GM15510 (cell line): ENCODE measurements around the gene ELL2.

ENCODE experiments used
- POLR2A ChIP-seq: IDR thresholded peaks from 3 replicates; pipeline ENCODE4 v1.6.1; 2011; ENCODE audit warnings: borderline replicate concordance; ENCODE audit not compliant: insufficient read length; ENCODE audit errors: extremely low read depth

The ELL2 gene

GRCh38 chr5:95917207-95917606 lies 44.4 kb downstream of the ELL2 start:
- no peak for TF ChIP-seq POLR2A

GRCh38 chr5:95916687-95917085 lies 45.0 kb downstream of the ELL2 start:
- no peak for TF ChIP-seq POLR2A

- TF ChIP-seq POLR2A: no peak
Measured at GRCh38 chr5:95915999-95916686, 45.5 kb downstream of the ELL2 start.

GRCh38 chr5:95913663-95914062 lies 48.0 kb downstream of the ELL2 start:
- no peak for TF ChIP-seq POLR2A

- no peak for TF ChIP-seq POLR2A
Measured at GRCh38 chr5:95912029-95912428, 49.6 kb downstream of the ELL2 start.

- TF ChIP-seq POLR2A: no peak
Measured at GRCh38 chr5:95910521-95910920, 51.1 kb downstream of the ELL2 start.

- TF ChIP-seq POLR2A: no peak
Measured at GRCh38 chr5:95909738-95910137, 51.9 kb downstream of the ELL2 start.

GRCh38 chr5:95908799-95909198 lies 52.9 kb downstream of the ELL2 start:
- TF ChIP-seq POLR2A: no peak

GRCh38 chr5:95907740-95908706 lies 53.6 kb downstream of the ELL2 start:
- TF ChIP-seq POLR2A: no peak

- no peak for TF ChIP-seq POLR2A
Measured at GRCh38 chr5:95907067-95907705, 54.5 kb downstream of the ELL2 start.

GRCh38 chr5:95904827-95905226 lies 56.8 kb downstream of the ELL2 start:
- no peak for TF ChIP-seq POLR2A

GRCh38 chr5:95903838-95904237 lies 57.8 kb downstream of the ELL2 start:
- no peak for TF ChIP-seq POLR2A

- no peak for TF ChIP-seq POLR2A
Measured at GRCh38 chr5:95901676-95902627, 59.7 kb downstream of the ELL2 start.

GRCh38 chr5:95900383-95900958 lies 61.2 kb downstream of the ELL2 start:
- TF ChIP-seq POLR2A: no peak
